GM21825 (cell line): ENCODE results near the gene CHCT1.
A peak's percentile ranks its signal among the peaks of the same experiment; 100 is the strongest.
"Not testable (repeated sequence)": the region's sequence is repeated elsewhere in the genome, so short reads cannot be mapped to it uniquely, and the experiment has no call there.

Source experiments
- ATAC-seq: cut with Tn5 transposase; IDR thresholded peaks from one replicate; pipeline ENCODE4 v1.9.1; 2021; ENCODE audit warnings: mild to moderate bottlenecking, moderate library complexity; ENCODE audit not compliant: unreplicated experiment

Gene CHCT1

DNA sequence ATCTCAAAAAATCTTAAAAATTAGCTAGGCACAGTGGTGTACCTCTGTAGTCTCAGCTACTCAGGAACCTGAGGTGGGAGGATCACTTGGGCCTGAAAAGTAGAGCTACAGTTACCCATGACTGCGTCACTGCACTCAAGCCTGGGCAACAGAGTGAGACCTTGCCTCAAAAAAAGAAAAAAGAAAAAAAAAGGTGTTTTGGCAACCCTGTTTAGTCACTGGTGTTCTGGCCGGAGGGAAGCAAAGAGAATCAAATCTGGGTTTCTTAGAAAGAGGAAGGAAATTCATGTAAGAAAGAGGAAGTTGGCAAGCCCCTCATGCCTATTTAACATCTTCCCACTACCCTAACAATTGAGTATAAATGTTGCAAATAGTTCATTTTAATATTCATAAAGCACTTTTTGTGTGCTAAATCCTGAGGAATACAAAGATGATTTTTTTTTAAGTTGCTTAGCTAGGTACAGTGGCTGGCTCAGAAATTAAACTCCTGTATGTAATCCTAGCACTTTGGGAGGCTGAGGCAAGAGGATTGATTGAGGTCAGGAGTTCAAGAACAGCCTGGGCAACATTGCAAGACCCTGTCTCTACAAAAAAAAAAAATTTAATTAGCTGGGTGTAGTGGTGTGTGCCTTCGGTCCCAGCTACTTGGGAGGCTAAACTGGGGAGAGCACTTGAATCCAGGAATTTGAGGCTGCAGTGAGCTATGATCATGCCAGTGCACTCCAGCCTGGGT is 23.9 kb upstream of the CHCT1 start:
- ATAC-seq, result peak; percentile 70

DNA sequence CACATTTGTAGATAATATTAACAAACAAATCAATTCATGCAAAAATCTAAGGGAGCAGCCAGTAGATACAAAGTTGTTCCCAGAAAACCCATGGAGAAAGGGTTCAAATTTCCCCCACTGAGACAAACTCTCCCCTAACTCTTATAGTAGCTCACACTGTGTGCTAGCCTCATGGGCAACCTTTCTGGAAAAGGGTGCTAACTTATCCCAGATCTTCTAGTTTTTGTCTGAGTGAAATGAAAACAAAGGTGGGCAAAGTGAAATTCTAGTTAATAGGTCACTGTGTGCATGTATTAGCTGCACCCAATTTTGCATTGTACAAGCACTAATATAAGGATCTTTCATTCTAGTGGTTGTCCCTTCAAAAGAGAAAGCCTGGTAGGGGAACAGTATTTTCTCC is 20.5 kb upstream of the CHCT1 start:
- no peak for ATAC-seq

DNA sequence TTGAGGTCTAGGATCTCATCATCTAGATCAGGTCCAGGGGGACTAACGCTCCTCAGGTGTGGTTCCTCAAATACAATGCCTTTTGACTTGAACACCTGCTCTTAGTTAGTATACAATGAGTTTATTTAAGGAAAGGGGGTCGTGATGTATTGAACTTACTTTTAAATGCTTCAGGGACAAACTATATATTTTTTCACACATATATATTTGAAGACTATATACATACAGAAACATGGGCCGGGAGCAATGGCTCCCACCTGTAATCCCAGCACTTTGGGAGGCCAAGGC is 18.8 kb upstream of the CHCT1 start:
- ATAC-seq, result no peak

DNA sequence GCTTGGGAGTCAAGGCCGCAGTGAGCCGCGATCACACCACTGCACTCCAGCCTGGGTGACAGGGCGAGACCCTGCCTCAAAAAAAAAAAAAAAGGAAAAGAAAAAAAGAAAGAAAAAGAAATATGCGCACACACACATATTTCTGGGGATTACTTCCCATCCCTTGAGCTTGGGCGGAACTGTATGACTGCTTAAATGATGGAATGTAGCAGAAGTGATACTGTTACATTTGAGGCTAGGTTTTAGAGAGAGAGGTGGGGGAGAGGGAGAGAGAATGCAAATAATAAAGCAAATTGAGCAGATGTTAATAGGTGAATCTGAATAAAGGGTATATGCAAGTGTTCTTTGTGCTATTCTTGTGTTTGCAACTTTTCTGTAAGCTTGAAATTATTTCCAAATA is 18.3 kb upstream of the CHCT1 start:
- ATAC-seq, result no peak

DNA sequence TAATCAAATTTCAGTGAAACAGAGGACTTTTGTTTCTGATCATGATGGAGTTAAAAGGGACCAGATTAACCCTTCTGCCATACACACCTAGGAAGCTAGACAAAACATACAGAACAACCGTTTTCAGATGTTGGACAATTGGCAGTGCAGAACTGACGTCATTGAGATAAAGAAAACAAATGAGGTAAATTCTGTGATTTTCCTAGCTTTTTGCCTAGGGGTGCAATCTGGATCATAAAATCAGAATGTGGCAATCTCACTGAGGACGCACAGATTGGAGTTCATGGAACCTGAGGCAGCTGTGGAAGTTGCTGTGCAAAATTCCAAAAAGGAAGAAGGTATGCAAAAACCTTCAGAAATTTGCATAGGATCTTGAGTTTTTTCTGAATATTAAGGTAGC is 15.4 kb upstream of the CHCT1 start:
- ATAC-seq, result no peak

DNA sequence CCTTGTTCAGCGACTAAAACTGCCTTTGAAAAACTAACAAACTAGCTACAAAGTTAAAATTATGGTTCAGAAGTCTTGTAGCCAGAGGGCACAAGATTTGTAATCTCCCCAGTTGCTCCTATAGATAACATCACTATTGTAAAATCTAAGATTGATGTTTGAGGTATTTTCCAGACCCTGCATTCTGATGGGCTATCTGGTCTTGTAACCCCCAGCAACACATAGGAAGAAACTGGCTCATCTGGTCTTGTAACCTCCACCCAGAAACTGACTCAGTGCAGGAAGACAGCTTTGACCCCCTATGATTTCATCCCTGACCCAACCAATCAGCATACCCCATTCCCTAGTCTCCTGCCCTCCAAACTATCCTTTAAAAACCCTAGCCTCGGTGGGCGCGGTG is 12.3 kb upstream of the CHCT1 start:
- no peak for ATAC-seq

DNA sequence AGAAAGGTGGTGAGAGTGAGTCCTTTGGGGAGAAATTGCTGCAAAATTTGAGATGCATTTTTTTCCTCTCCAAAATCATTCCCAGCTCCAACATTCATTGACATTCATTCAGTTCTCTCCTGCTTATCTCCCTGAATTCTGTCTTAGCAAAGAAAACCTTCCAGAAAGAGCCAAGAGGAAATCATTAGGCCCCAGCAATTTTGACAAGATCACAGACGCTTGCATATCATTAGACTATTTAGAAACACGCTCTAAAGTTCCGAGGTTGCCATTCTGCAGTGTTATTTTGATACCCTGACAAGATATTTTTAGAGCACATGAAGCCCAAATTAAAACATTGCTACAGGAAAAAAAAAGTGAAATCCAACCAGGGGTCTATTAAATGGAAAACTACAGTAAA is 9.6 kb upstream of the CHCT1 start:
- no peak for ATAC-seq

DNA sequence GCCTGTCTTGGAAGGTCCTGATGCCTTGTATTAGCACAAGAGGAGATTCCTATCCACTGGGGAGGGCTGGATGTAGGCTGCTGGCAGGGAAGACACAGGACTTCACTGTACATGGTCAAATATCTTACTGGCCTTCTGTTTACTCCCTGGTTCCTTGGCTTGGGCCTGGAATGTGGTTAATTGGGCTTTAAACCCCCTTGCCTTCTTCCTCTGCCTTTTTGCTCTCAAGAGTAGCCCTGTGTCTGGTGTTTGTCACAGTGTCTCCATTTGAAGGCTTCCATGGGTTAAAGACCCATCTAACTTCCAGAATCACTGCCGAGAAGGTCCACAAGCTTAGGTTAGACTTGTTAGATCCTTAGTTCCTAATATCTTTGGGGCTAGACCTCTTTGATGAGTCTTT is 7.1 kb upstream of the CHCT1 start:
- no peak for ATAC-seq

DNA sequence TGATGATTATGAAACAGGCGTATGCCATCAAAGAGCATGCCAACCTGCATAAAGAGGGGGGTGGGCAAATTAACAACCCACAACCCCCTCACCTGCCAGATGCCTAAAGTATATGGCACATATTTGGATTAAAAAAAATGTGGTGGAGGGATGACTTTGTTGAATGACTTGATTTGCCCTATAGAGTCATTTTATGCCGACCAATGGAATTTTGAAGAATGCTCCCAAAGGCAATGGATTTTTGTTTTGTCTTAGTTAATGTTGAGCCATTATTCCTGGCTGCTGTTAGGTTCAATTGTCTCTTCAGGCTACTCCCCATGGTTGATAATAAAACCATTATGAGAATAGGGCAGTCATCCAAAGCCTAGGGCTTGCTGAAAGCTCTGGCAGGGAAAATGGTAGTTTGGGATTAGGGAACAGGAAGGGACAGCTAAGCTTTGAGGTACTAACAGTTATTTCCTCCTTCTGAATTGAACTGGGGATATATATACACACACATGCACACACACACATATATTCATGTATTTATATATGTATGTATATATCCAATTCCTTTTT is 5.8 kb upstream of the CHCT1 start:
- ATAC-seq, result no peak

DNA sequence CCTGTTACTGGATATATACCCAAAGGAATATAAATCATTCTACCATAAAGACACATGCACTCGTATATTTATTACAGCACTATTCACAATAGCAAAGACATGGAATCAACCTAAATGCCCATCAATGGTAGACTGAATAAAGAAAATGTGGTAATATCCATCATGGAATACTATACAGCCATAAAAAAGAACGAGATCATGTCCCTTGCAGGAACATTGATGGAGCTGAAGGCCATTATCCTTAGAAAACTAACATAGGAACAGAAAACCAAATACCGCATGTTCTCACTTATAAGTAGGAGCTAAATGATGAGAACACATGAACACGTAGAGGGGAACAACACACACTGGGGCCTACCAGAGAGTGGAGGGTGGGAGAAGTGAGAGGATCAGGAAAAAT is 3.3 kb upstream of the CHCT1 start:
- ATAC-seq, result not testable (repeated sequence)

DNA sequence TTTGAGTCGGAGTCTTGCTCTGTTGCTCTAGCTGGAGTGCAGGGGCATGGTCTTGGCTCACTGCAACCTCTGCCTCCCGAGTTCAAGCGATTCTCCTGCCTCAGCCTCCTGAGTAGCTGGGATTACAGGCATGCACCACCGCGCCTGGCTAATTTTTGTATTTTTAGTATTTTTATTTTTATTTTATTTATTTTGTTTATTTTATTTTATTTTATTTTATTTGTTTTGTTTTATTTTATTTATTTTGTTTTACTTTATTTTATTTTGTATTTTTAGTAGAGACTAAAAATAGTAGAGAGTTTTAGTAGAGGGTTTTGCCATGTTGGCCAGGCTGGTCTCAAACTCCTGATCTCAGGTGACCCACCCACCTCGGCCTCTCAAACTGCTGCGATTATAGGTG is 2.4 kb upstream of the CHCT1 start:
- not testable (repeated sequence) for ATAC-seq

DNA sequence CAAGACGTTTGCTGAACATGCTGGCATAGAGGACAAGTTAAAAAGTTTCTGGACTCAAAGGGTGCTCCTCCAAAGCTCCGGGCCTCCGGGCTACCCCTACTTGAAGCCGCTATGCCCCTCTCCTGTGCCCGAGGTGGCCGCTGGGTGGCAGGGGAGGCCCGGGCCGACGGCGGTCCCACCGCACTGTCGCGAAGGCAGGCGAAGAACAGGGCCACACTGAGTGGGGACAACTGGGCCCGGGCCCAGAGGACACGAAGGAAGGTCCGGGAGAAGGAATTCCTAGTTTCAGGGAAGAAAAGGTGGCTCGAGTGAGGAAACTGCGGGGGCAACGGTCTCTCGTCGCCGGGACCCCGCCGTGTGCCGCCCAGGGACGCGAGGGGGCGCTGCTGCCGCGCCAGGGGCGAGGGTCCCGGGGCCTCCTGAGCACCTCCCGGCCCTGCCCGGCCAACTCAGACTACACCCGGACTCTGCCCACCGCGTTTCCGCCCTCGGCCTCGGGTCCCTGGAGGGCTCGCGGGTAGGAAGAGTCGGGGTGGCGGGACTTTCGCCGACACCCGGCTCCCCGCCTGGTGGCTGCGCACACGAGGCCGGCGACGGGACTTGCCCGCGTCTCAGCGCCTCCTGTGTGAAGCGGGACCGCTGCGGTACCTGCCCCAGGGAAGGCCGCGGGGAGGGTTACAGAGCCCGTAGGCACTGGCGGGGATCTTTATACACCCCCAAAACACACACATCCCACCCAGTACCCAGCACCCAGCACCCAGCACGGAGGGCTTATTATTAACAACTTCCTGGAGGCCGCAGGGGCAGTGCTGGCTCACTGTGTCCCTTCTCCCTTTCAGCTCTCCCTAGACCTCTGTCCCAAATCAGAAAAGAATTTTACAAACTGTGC is 772 bp upstream of the CHCT1 start:
- peak; percentile 89 for ATAC-seq

DNA sequence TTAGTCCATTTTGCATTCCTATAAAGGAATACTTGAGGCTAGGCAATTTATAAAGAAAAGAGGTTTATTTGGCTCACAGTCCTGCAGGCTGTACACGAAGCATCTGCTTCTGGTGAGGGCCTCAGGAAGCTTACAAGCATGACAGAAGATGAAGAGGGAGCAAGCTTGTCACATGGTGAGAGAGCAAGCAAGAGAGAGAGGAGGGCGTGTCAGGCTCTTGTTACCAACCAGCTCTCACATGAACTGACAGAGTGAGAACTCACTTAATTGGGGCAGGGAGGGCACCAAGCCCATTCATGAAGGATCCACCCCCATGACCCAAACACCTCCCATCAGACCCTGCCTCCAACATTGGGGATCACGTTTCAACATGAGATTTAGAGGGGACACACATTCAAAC is 1.6 kb downstream of the CHCT1 start:
- ATAC-seq, result no peak

DNA sequence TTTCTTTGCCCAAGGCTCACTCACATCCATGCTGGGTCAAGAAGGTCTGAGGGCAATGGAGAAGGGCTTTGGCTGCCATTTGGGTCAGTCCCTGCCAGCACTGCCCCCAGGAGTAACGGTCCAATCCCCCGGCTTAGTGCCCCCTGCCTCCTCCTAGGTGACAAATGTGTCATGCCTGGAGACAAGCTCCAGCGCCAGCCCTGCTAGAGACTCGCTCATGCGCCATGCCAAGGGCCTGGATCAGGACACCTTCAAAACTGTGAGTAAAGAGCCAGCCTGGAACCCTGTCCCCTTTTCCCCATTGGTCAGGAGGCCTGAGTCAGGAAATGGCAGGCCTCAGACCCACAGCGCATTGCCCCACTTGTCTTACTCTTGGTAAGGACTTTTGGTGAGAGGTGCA is 3.3 kb downstream of the CHCT1 start:
- no peak for ATAC-seq

DNA sequence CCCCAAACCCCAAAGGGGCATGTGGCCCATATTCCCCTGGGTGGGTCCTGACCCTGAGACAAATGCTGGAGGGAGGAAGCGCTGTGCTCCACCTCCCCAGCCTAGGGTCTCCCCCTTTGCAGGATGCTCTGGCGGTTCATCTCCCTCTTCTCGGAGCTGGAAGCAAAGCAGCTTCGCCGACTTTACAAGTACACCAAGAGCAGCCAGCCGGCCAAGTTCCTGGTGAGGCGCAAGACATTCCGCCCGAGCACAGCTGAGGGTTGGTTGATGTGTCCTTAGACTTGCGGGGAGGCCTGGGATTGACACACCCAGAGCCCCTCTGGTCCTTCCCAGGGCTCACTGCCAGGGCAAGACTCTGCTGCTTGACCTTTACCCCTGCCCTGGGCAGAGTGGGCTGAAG is 4.3 kb downstream of the CHCT1 start:
- ATAC-seq, result no peak

DNA sequence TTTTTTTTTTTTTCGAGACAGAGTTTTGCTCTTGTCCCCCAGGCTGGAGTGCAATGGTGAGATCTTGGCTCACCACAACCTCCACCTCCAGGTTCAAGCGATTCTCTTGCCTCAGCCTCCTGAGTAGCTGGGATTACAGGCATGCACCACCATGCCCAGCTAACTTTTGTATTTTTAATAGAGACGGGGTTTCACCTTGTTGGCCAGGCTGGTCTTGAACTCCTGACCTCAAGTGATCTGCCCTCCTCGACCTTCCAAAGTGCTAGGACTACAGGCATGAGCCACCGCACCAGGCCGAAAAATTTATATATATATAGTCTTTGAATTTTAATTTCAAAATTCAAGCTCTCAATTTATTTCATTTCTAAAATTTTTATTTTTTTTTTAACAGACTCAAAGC is 6.2 kb downstream of the CHCT1 start:
- ATAC-seq, result not testable (repeated sequence)

DNA sequence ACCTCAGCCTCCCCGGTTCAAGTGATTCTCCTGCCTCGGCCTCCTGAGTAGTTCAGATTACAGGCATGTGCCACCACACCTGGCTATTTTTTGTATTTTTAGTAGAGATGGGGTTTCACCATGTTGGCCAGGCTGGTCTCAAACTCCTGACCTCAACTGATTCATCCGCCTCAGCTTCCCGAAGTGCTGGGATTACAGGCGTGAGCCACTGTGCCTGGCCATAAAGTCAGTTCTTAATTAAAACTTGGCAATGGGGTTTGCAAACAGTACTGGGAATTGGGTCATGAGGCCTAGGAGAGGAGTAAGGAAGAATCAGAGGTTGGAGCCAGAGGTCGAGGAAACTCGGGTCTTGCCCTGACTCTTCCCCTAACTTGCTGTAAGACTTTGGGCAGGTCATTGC is 8.3 kb downstream of the CHCT1 start:
- not testable (repeated sequence) for ATAC-seq

DNA sequence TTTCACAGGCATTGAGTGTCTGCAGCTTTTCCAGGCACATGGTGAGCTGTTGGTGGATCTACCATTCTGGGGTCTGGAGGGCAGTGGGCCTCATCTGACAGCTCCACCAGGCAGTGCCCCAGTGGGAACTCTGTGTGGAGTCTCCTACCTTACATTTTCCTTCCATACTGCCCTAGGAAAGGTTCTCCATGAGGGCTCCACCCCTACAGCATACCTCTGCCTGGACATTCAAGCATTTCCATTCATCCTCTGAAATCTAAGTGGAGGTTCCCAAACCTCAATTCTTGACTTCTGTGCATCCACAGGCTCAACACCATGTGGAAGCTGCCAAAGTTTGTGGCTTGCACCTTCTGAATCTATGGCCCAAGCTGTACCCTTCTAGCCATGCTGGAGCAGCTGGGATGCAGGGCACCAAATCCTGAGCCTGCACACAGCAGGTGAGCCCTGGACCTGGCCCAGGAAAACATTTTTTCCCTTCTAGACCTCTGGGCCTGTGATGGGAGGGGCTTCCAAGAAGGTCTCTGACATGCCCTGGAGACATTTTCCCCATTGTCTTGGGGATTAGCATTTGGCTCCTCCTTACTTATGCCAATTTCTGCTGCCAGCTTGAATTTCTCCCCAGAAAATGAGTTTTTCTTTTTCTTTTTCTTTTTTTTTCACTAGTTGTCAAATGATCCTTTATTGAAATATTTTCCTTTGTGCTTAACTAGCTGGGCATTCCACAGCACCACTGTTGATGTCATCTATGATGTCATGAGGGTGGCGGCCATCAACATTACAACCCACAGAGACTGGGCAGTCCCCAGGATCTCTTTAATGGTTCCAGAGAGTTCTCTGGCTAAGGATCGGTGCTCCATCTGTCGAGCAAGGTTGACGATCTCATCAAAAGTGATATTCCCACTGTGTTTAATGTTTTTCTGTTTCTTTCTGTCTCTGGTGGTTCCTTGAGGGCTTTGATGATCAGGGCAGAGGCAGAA is 11.0 kb downstream of the CHCT1 start:
- ATAC-seq, result not testable (repeated sequence)

DNA sequence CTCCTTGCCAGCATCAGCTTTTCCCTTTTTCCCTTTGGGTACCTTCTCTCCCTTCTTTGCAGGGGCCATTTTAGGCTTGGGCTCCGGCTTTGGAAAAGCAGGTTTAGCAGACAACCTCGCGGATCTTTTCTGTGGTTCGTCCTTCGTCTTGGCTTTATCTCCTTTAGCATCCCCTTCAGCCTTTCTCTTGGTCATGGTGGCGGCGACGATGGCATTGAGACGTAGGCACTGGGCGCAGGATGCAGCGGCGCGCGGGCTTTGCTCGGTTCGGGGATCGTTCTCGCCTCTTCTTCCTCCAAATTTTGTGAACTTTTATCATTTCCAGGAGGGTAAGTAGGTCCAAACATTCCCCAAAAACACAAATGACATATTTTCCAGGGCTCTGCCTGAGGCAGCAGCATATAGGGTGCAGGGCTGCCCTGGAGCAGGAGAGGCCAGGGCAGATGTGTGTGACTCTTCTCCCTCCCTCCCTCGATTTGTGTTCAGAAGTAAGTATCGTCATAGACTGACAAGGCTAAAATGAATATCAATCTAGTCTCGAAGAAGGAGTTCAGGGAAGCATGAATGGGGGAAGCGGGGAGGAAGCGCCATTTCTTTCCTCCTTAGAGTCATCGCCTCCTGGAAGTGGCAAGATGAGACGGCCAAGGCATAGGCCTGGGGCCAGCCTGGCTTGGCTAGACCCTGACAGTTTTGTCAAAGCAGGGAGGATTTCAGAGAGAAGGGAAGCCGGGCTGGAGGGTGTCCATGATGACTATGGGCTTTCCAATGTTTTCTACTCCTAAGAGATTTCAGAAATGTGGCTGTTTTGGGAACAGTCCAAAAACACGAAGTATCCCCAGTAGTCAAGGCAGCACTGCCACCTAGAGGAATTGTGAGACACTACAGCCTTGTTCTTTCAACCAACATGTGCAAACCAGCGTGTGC is 13.2 kb downstream of the CHCT1 start:
- ATAC-seq, result no peak

DNA sequence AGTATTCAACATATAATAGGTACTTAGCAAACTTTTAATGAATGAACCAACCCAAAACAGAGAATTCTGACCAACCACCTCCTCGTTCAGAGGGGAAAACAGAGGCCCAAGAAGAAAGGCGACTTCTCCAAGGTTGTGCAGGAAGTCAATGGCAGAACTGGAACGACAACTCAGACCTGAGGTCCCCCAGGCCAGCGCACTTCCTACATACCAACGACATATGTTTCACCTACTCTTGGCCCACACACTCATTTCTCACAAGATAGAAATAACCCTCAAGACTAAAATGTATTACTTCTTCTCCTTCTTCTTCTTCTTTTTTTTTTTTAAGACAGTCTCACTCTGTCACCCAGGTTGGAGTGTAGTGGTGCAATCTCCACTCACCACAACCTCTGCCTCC is 14.4 kb downstream of the CHCT1 start:
- no peak for ATAC-seq
